Liver (tissue), 9 donors: Measurements from ENCODE around the gene UGCG. TPM values are rescaled to one million over a fixed set of nuclear protein-coding genes. Genes with fewer than 3 reads are reported as not detected.
"Not testable (repeated sequence)": the region's sequence is repeated elsewhere in the genome, so short reads cannot be mapped to it uniquely, and the experiment has no call there.

Source experiments
- DNase-seq: peaks from one replicate; pipeline ENCODE4 v3.0.0-alpha.2; 2017; ENCODE audit warnings: low spot score
- H3K27ac ChIP-seq, 2 donors: one replicate each; pipeline ENCODE4 v1.7.0; 2013; ENCODE audit warnings: inconsistent platforms in 2 of 2, low read length in 2 of 2, control low read depth in 1 of 2, low read depth in 1 of 2, mild to moderate bottlenecking in 1 of 2
- H3K27me3 ChIP-seq, 4 donors: one replicate each; pipeline versions ENCODE4 v1.6.1 to v1.7.0; 2013; ENCODE audit warnings: low read length in 3 of 4, inconsistent platforms in 1 of 4, mild to moderate bottlenecking in 1 of 4, moderate library complexity in 1 of 4; ENCODE audit not compliant: control insufficient read depth in 4 of 4, insufficient read depth in 4 of 4
- H3K36me3 ChIP-seq, 4 donors: one replicate each; pipeline versions ENCODE4 v1.6.1 to v1.7.0; 2013; ENCODE audit warnings: low read length in 3 of 4, mild to moderate bottlenecking in 3 of 4, low read depth in 1 of 4, moderate library complexity in 1 of 4; ENCODE audit not compliant: control insufficient read depth in 4 of 4, insufficient read depth in 3 of 4
- H3K4me1 ChIP-seq, 4 donors: one replicate each; pipeline versions ENCODE4 v1.6.1 to v1.7.0; 2013; ENCODE audit warnings: low read length in 3 of 4, mild to moderate bottlenecking in 3 of 4, moderate library complexity in 1 of 4; ENCODE audit not compliant: control insufficient read depth in 4 of 4, insufficient read depth in 4 of 4
- H3K4me3 ChIP-seq, 3 donors: one replicate each; pipeline versions ENCODE4 v1.6.1 to v1.7.0; 2013; ENCODE audit warnings: low read length in 3 of 3, control low read depth in 1 of 3, low read depth in 1 of 3, mild to moderate bottlenecking in 1 of 3
- H3K9ac ChIP-seq, 2 donors: one replicate each; pipeline ENCODE4 v1.7.0; 2013; ENCODE audit warnings: low read length in 2 of 2, mild to moderate bottlenecking in 2 of 2, moderate library complexity in 2 of 2, control low read depth in 1 of 2, low read depth in 1 of 2
- H3K9me3 ChIP-seq, 4 donors: one replicate each; pipeline versions ENCODE4 v1.6.1 to v1.7.0; 2013; ENCODE audit warnings: low read length in 3 of 4; ENCODE audit not compliant: control insufficient read depth in 4 of 4
- HNF4A ChIP-seq, 2 donors: conservative IDR thresholded peaks; 2 replicates each; pipeline ENCODE4 v1.6.1; 2016; ENCODE audit warnings: antibody characterized with exemption in 2 of 2, mild to moderate bottlenecking in 2 of 2
- HNF4G ChIP-seq: IDR thresholded peaks from 2 replicates; pipeline ENCODE4 v1.6.1; 2016; ENCODE audit warnings: antibody characterized with exemption
- JUND ChIP-seq, 2 donors: IDR thresholded peaks; 2 replicates each; pipeline ENCODE4 v1.6.1; 2016; ENCODE audit warnings: antibody characterized with exemption in 2 of 2
- NR2F2 ChIP-seq: IDR thresholded peaks from 2 replicates; pipeline ENCODE4 v1.6.1; 2016; ENCODE audit warnings: antibody characterized with exemption
- RXRA ChIP-seq, 2 donors: IDR thresholded peaks; 2 replicates each; pipeline ENCODE4 v1.6.1; 2017 to 2018; ENCODE audit warnings: antibody characterized with exemption in 2 of 2, mild to moderate bottlenecking in 1 of 2
- TAF1 ChIP-seq: conservative IDR thresholded peaks from 2 replicates; pipeline ENCODE4 v1.6.1; 2016; ENCODE audit warnings: antibody characterized with exemption, mild to moderate bottlenecking
- YY1 ChIP-seq: IDR thresholded peaks from 2 replicates; pipeline ENCODE4 v1.6.1; 2016; ENCODE audit warnings: antibody characterized with exemption, mild to moderate bottlenecking
- ZBTB33 ChIP-seq: IDR thresholded peaks from 2 replicates; pipeline ENCODE4 v1.6.1; 2016; ENCODE audit warnings: antibody characterized with exemption
- WGBS: extraction: QIAGEN DNeasy Blood & Tissue Kit; methylation state at CpG from one replicate; pipeline ENCODE4 v1.1.7; 2013; 5-methylcytosine and 5-hydroxymethylcytosine counted together
- polyA plus RNA-seq, 2 donors: library from polyadenylated mRNA; stranded (reverse) in 1 of 2; unstranded in 1 of 2; fragments of 200-250 nt in 1 of 2; fragments of >200 nt in 1 of 2; fragmentation: Nextera tagmentation in 1 of 2; extraction: Ambion mirVana in 1 of 2; gene quantifications; one replicate each; pipeline versions ENCODE4 v1.2.1 to v1.2.3, GENCODE V29; 2013 to 2015
- total RNA-seq, 2 donors: library from RNA; depleted of rRNA; stranded (reverse); fragments of >200 nt; gene quantifications; one replicate each; pipeline ENCODE4 v1.2.3, GENCODE V29; 2014
- TF ChIP-seq, protein P1 (sequence below): IDR thresholded peaks from 2 replicates; pipeline ENCODE4 v1.6.1; 2016; ENCODE audit warnings: antibody characterized with exemption, mild to moderate bottlenecking
- donor health status: healthy.
- donor health status: healthy.
- donor health status: healthy.
- donor health status: healthy.
- donor health status: healthy.

The UGCG gene
- total and polyA plus RNA-seq, 4 donors = 5.2 to 44.2 (median 12.0) TPM

GRCh38 chr9:111948109-111948508 lies 51.5 kb downstream of the UGCG start:
- not testable (repeated sequence) for H3K9ac ChIP-seq, H3K9me3 ChIP-seq, H3K4me1 ChIP-seq, H3K36me3 ChIP-seq, H3K27me3 ChIP-seq, H3K27ac ChIP-seq, DNase-seq, H3K4me3 ChIP-seq
- 97% methylated on average over 21 of the region's 21 CpGs for WGBS

- 73% methylated on average over 2 of the region's 2 CpGs for WGBS
- Histone ChIP-seq H3K27me3 (no peaks in the 10 kb centered on the region), H3K9me3 (no peaks in the 10 kb centered on the region), H3K27ac (no peak overlapping the region), H3K4me1 (peaks cover 0 to 6% (median 3%) of the 10 kb centered on the region in 4 donors), H3K4me3 (no peak overlapping the region), H3K9ac (no peak overlapping the region), H3K36me3 (no peaks in the 10 kb centered on the region)
- DNase-seq = no peak
- no peak for TF ChIP-seq NR2F2
- TF ChIP-seq TAF1 = no peak
- TF ChIP-seq ZBTB33 = no peak
- TF ChIP-seq JUND (IDR thresholded peaks at IDR 0.05) = no peak
- no peak for TF ChIP-seq RXRA (IDR thresholded peaks at IDR 0.05)
These were observed 52.3 kb downstream of the UGCG start for GRCh38 chr9:111948951-111949350.

GRCh38 chr9:111949919-111950318 lies 53.3 kb downstream of the UGCG start:
- DNase-seq = no peak
- WGBS = 96% methylated on average over 3 of the region's 3 CpGs
- Histone ChIP-seq H3K4me1 (no peaks in the 10 kb centered on the region), H3K27me3 (no peaks in the 10 kb centered on the region), H3K4me3 (no peak overlapping the region), H3K9me3 (no peaks in the 10 kb centered on the region), H3K36me3 (no peaks in the 10 kb centered on the region), H3K27ac (no peak overlapping the region), H3K9ac (no peak overlapping the region)
- TF ChIP-seq NR2F2 (no peak), YY1 (no peak), HNF4A (conservative IDR thresholded peaks at IDR 0.05) (no peak), HNF4G (no peak), RXRA (IDR thresholded peaks at IDR 0.05) (no peak)
- TF ChIP-seq, protein P1, sequence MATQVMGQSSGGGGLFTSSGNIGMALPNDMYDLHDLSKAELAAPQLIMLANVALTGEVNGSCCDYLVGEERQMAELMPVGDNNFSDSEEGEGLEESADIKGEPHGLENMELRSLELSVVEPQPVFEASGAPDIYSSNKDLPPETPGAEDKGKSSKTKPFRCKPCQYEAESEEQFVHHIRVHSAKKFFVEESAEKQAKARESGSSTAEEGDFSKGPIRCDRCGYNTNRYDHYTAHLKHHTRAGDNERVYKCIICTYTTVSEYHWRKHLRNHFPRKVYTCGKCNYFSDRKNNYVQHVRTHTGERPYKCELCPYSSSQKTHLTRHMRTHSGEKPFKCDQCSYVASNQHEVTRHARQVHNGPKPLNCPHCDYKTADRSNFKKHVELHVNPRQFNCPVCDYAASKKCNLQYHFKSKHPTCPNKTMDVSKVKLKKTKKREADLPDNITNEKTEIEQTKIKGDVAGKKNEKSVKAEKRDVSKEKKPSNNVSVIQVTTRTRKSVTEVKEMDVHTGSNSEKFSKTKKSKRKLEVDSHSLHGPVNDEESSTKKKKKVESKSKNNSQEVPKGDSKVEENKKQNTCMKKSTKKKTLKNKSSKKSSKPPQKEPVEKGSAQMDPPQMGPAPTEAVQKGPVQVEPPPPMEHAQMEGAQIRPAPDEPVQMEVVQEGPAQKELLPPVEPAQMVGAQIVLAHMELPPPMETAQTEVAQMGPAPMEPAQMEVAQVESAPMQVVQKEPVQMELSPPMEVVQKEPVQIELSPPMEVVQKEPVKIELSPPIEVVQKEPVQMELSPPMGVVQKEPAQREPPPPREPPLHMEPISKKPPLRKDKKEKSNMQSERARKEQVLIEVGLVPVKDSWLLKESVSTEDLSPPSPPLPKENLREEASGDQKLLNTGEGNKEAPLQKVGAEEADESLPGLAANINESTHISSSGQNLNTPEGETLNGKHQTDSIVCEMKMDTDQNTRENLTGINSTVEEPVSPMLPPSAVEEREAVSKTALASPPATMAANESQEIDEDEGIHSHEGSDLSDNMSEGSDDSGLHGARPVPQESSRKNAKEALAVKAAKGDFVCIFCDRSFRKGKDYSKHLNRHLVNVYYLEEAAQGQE = no peak
